GM19397 (cell line): ENCODE results near the gene CXCR3.

Experiments
- ATAC-seq: cut with Tn5 transposase; IDR thresholded peaks from one replicate; pipeline ENCODE4 v1.9.1; 2021; ENCODE audit warnings: mild to moderate bottlenecking, moderate library complexity; ENCODE audit not compliant: unreplicated experiment

The CXCR3 gene

DNA sequence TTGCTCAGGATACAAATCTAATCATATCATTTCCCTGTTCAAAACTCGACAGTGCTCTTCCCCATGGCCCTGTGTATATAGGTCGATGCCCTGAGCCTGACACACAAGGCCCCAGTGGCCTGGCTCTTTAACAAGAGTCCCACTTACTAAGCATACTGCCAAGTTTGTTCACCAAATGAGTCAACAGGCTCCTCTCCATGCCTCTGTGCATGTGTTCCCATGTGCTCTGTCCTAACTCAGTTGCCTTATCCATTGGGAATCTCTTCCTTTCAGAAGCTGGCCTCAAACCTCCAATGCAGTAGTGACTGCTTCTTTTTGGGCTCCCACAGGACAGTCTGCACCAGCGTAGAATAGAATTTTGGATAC, 18.9 kb upstream of the CXCR3 start:
- no peak for ATAC-seq

DNA sequence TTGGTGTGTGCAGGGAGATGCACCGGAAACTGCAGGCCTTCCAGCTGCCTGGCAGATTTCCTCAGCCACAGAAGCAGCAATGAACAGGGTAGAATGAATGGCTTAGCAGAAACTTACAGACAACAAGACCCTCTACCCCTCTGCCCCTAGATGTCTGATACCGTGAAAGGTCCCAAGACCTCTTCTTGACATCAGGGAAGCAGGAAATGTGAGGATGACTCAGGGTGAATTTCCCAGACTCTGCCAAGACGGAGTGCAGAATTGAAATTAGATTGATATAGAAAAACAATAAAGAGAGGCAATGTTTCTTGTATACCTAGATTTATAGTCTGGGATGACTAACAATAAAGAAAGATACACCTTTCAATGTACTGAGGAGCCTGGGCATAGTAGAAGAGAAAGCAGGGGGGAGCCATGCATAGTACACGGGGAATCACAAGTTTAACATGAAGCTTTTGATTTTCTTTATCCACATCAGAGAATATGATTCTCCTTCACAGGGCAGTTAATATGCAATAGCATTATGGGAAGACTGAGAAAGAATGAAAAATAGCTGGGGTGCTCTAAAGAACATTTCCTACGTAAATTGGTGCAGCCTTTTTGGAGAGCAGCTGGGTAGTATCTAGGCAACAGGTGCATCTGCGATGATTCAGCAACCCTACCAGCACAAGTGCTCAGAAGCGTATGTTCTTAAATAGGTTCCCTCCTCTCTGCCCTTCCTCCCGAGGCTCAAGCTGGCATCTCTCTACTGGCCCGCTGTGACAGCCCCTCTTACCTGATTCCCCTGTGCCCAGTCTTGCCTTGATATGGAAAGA, 18.3 kb upstream of the CXCR3 start:
- no peak for ATAC-seq

DNA sequence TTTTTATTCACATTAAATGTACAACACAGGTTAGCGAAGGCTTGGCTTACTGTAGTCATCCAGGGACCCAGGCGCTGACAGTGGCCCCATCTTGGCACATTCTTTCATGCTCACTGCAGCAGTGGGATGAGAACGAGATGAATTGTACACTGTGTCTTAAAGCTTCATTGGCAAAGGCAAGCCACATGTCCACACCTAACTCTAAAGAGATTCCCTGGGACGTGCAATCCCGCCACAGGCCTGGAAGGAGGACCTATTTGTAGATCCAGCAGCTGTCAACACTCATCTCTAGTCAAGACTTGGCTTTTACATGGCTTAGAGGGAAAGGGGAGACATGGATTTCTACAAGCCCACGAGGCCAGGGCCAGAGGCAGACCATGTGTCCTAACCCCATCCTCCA, 16.1 kb upstream of the CXCR3 start:
- no peak for ATAC-seq

DNA sequence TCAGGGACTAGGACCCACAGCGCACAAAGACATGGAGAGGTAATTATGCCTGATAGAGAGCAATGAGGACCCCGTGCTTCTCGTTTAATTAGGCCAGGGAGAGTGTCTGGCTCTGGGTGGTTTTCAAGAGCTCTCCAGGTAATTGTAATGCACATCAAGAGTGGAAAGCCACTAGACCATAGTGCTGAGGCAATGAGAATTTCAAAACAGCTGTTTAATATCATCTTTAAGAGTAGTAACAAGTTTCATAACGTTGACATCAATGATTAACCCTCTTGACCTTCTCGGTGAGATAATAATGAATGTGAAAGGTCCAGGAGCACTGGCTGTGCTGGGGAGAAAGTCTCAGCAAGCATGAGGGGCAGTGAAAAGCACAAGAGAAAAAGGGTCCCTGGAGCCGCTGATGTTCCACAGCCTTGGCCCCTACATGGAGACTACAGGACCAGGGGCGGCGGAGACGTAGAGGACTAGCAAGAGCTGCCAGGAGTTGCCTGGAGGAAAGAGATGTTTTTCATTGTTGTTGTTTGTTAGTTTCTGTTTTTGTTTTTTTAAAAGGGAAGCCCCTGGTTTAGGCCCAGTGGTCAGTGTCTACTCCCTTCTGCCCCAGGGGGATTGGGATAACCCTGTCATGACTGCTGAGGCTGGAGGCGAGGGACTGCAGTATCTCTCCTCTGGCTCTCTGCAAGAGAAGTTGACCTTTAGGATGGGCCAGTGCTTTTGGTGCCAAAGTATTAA, 14.8 kb upstream of the CXCR3 start:
- ATAC-seq: peak; percentile 52

DNA sequence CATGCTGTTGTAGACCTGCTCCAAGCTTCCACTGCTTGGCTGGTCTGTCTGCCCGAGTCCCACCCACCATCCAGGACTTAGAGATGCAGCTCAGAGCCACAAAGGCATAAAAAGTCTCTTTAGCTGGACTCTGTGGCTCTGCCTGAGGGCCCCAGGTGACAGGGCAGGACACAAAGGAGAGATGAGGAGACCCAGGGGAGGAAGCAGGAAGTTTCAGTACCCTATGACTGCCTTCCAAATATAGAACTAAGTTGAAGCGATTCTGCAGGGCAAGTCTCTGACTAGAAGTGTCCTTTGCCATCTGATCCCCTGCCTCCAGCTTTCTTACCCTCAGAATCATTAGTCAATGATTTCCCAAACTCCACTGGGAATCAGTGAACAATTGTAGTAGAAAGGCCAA, 11.2 kb upstream of the CXCR3 start:
- peak; percentile 49 for ATAC-seq

DNA sequence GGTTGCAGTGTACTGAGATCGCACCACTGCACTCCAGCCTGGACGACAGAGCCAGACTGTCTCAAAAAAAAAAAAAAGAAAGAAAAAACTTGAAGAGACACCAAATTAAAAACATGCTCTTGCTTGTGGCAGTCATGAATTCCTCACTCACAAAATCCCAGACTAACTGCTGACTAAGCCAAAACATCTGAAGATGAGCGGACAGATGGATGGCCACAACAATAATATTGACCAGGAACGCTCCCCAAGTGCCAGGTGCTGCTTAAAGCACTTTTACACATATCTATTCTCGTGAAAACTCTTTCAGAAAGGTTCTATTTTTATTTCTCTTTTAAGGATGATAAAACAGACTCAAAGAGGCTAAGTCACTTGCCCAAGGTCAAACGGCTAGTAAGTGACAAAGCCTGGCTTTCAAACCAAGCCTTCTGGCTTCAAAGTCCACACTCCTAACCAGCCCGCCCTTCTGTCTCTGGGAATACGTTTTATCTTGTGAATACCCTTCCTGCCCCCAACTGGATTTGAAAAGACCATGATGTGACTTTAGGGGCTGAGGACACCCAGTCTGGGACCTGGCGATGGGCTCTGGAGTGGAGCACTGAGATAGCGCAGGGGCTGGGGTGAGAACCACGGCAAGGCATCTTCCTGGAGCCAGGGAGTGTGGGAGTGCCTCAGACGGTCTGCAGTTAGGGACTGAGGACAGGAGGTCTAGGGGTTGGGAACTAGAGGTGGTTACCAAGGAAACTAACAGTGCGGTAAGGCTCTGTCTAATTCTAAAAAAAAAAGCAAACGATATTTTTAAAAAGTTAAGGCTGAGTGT, 9.5 kb upstream of the CXCR3 start:
- ATAC-seq: no peak

DNA sequence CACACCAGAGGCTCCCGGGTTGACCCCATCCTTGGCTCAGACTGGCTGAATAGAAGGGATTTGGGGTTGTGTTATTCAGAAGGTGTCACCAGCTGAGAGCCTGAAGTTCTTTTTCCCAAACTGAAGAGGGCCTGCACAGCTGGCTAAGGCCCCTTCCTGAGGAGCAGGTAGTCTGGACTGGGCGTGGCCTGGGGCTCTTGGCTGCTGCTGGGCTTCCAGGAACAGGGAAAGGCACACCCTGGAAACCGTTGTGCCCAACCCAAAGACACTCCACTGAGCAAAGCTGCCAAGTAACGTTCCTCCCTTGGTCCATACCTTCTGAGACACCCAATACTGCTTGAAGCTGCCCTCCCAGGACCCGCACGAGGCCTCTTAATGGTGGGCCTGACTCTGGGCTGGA, 8.3 kb upstream of the CXCR3 start:
- no peak for ATAC-seq

DNA sequence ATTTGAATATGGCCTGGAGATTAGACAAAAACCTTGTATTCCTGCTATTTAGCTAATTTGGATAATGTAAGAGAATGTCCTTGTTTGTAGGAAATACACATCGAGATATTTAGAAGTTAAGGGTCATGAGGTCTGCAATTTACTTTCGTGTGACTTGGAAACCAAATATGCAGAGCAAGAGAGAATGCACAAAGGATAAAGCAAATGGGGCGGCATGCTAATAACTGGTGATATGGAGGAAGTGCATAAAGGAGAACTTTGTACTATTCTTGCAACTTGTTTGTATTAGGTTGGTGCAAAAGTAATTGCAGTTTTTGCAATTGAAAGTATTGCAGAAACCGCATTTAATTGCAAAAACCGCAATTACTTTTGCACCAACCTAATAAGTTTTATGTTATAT, 7.2 kb upstream of the CXCR3 start:
- ATAC-seq: no peak

DNA sequence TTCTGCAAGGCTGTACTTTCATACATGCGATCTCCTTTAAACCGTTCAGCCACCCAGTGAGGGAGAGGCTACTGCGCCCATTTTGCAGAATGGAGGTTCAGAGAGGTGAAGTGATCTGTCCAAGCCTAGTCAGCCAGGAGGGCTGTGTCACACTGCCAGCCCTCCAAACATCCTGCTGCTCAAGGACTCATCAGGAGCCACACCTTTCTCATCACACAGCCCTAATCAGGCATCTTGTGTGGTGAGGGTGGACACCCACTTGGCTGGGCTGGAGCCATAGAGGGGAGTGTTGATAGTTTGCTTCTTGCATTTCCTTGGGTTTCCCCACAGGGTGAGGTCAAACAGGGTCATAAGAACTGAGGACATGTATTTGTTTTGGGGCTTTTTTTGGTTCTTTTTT, 5.4 kb upstream of the CXCR3 start:
- no peak for ATAC-seq

DNA sequence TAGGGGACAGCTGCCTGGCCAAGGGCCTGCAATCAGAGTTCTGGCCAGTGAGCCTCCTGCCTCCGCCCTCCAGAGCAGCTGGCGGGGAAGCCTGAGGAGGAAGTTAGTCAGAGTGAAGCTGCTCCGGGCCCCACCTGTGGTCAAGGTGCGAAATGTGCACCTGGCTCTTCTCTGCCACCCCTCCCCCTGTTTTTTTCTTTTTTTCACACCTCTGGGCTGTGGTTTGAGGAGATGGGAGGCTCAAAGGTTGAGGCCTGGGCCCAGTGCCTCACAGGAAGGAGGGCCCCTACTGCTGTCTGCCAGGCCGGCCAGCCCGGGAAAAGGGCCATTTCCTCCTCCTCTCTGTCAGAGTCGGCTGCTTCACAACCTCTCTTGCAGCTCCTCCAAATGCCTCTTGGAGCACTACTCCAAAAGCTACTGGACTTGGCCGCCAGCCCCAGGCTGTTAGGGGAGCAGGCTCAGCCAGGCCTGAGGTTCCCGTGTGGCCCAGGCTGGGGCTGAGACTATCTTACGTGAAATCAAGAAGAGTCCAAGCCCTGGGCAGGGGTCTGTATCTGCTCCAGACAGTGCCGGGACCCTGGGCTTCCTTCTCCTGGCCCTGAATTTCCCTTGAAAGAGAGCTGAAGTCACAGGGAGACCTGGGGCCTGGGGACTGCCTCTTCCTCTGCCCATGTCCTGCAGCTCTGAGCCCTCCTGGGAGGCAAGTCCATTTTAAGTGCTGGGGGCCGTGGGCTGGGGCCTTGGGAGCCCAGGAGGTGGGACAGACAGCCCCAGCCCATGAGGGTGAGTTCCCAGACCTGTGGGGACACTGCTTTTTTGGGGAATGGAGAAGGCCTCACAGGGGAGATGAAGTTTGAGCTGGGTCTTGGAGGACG, 4.5 kb upstream of the CXCR3 start:
- ATAC-seq: peak; percentile 57

DNA sequence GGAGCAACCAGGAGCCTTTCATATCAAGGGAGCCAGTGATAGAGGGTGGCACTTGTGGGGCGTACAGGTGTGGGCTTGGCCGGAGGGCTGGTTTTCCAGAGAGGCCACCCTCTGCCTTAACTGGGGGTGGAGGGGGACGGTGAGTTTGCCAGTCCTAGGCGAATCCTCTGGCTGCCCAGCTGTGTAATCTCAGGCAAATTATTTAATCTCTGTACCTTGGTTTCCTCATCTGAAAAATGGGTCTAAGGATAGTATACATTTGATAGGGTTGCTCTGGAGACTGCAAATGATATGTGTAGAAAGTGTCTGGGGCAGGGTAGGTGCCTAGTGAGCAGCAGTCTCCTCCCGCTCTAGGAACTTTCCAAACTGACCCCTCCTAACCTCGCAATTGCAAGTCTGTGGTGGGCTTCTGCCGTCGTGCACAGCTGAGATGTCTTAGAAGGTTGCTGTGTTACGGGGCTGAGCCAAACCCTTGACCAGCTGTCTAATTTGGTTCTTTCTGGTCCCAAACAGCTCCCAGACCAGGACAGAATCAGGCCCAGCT, 3.8 kb upstream of the CXCR3 start:
- ATAC-seq: no peak

DNA sequence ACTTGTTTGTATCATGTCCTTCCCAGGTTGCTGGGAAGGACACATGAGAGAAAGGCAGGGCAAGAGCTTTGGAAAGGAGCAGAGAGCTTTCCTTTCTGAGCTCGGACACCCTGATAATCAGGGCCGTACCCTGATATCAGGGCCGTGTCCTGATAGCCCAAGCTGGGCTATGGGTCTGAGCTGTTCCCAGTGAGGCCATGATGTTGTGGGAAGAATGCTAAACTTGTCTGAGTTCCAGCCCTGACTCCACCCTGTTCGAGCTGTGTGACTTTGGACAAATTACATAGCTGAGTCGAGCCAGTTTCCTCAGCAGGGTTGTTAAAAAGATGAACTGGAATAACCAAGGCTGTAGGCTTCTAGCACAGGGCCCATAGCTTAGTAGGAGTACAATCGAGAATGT, 3.3 kb upstream of the CXCR3 start:
- ATAC-seq: no peak

DNA sequence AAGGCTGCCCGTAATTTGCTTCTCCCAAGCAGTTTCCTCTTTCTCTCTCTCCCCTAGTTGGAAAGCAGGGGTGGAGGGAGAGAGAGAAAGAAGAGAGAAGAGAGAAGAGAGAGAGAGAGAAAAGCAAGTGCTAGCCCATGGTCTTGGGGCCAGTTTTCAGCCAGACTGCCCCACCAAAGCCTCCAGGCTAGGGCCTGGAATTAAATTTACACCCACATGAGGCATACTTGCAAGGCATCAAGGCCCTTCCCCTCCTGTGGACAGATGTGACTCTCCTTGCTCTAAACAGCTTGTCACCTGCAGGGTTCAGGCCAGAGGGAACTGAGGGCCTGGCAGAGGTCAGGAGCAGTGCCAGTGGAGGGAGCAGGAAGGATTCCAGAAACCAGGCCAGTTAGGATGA, 1.7 kb upstream of the CXCR3 start:
- ATAC-seq: no peak

DNA sequence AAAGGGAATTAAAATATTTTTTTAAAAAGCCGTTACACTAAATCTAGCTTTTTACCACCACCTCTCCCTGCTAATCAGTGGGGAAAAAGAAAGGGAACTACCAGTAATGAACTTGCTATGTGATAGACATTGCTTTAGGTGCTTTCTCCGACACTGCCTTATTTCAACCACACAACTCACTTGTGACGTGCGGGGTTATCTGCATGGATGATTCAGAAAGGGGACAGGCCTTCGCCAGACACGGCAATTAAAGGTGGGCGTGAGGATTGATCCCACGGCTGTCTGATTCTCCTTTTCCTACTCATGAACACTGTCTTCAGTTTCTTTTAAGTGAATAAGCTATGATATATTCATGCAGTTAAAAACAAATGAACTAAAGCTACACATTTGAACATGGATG, 882 bp upstream of the CXCR3 start:
- ATAC-seq: no peak

DNA sequence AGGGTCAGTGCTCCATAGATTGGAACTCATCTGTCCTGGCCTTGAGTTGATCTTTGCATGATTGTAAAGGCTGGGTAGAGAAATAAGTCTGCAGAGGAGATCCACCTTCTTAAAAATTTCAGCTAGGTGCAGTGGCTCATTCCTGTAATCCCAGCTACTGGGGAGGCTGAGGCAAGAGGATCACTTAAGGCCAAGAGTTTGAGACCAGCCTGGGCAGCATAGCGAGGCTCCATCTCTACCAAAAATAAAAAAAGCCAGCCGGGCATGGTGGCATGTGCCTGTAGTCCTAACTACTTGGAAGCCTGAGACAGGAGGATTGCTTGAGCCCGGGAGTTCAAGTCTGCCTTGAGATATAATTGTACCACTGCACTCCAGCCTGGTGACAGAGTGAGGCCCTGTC, 476 bp upstream of the CXCR3 start:
- no peak for ATAC-seq

DNA sequence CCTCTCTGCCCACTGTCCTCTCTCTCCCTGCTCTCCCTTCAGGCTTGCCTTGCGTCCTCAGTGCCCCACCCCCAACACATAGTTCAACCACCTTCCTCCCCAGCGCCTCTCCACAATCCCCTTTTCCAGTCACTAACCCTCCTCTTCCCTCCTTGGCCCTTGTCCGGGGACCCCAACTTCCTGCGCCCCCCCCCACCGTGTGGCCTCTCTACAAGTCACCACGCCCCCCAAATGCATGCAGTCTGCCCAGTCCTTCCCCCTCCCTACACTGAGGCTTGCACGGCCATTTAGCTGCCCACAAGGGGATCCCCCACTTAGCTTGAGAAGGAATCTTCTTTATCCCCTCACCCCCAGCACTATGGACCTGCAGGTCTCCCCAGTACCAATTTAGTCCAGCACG, 569 bp downstream of the CXCR3 start:
- no peak for ATAC-seq

DNA sequence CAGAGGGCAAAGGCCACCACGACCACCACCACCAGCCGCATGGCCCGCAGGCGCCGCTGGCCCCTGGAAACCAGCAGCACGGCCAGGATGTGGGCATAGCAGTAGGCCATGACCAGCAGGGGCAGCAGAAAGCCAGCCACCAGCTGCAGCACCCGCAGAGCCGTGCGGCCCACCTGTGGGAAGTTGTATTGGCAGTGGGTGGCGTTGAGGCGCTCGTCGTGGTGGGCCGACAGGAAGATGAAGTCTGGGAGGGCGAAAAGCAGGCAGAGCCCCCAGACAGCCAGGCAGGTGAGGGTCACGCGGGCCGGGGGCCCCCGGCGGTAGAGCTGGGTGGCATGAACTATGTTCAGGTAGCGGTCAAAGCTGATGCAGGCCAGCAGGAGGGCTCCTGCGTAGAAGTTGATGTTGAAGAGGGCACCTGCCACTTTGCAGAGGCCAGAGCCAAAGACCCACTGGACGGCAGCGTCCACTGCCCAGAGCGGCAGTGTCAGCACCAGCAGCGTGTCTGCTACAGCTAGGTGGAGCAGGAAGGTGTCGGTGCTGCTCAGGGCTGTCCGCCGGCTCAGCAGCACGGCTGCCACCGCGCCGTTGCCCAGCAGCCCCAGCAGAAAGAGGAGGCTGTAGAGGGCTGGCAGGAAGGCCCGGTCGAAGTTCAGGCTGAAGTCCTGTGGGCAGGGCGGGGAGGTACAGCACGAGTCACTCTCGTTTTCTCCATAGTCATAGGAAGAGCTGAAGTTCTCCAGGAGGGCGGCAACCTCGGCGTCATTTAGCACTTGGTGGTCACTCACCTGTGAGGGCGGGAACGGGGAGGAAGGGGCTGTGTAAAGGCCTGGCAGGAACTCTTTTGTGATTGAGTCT, 1.4 kb downstream of the CXCR3 start:
- no peak for ATAC-seq

DNA sequence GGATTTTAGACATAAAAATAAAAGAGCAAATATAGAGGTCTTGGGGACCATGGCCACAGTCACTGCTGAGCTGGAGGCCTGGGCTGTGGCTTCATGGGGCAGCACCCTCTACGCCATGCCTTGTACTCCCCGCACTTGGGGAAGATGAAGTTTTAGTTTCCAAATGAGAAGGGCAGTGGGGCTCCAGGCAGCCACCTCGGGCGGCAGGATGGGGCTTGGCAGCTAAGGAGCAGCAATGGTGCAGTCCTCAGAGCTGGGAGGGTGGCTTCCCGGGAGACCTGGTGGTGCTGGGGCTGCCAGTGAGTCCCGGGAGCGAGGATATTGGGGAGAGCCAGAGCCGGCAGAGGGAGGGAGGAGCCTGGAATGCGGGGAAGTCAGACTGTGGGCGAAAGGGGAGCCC, 2.4 kb downstream of the CXCR3 start:
- no peak for ATAC-seq

DNA sequence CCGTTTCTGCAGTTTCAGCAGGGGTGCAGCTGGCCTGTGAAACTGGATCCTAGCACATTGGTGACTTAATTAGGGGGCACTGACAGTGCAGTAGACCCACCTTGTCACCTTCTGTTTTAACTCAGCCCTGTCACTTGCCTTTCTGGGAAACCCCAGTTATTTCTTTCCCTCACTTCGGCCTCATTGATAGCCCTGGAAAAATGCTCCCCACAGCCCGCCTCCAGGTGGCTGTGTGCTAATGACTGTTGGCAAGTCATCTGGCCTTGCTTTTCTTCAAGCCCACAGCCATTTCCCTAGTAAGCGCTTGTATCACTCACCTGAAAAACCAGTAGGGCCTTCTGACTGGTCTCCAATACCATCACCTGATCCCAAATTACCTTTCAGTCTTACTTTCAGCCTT, 3.3 kb downstream of the CXCR3 start:
- no peak for ATAC-seq

DNA sequence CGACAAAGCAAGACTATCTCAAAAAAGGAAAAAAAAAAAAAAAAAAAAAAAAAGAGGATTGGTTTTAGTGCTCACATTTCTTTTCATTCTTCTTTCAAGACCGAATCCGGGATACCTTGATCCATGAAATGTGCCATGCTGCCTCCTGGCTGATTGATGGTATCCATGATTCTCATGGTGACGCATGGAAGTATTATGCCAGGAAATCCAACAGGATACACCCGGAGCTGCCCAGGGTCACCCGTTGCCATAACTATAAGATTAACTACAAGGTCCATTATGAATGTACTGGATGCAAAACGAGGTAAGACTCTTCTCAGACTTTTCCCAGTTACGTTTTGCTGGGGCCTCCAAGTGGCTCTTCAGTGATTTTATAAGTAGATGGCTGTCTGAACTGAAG, 6.1 kb downstream of the CXCR3 start:
- ATAC-seq: no peak
